ENCODE measurements around the gene HSDL1.

HSDL1 gene

DNA sequence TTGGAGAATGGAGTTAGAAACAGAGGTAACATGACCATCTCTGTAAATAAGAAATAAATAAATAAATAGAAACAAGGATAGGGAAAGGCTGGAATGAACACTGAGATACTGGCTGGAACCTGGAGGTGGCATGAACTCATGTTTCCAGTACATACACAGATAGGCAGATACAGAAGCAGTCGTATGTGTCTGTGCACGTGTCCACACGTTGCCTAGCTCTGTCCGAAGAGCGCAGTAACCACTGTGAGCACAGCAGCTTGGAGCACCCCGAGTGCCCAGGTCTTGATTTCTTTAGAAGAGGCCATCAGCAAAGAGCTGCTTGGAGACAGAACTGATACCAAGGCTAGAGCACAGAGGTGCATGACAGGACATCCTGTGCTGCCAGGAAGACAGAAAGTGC, 65.3 kb downstream of the HSDL1 start:
- no peak for DNase-seq

DNA sequence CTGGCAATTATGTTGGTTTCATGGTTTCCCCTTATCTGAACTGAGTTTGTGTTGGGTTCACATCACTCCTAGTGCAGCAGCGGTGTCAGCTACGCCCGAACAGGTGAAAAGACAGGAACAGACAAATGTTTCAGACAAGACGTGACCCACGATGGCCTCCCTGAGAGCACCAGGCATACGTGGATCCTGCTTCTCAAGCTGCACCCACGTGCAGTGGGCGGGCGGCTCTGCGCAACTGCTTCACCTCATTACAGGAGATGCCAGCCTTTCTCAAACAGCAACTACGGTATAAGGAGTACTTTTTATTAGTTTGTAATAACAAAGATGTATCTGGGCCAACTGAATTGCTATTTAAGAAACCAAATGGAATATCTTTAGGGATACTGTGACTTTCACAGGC, 69.6 kb downstream of the HSDL1 start:
- no peak for DNase-seq

DNA sequence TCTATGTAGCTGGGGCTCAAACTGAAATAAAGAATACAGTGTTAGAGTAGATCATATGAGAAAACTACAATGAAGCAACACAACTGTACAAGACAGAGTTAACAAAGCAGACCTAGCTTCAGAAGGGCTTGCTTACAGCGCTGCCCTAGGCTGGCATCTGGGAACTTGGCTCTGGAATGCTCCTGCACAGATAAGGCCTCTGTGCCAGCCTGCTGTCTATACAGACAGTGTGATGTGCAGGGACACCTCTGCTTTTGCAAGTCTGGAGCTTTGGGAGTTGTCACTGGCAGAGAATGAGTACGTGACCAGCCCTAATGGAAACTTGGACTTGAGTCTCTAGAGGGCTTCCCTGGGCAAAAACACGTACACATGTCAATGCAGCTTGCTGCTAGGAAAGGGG, 70.3 kb downstream of the HSDL1 start:
- DNase-seq, result no peak
